HCT116 (cell line): ENCODE measurements around the gene CKB. TPM values are rescaled to one million over a fixed set of nuclear protein-coding genes. Genes with fewer than 3 reads are reported as not detected.

Source experiments
- ATAC-seq: fragments of 200-7000 bp; cut with Tn5 transposase; 2 replicates; pipeline ENCODE4 v1.9.1; 2020; ENCODE audit warnings: mild to moderate bottlenecking, moderate library complexity
- BruUV-seq: library from RNA; stranded (reverse); fragments of 400-500 nt; replicated peaks from 2 replicates; lab custom pipeline; 2021; lab: Mats Ljungman, UMichigan
- CTCF ChIA-PET: fragments of 300-600 bp; sonication (Branson Sonifier 250); formaldehyde crosslinking; loops from one replicate; lab custom pipeline; 2021; ENCODE audit warnings: antibody characterized with exemption; lab: Charles Lee
- POLR2A ChIA-PET: fragments of 300-600, 350-600 bp; sonication (Branson Sonifier 250); formaldehyde crosslinking; loops from one replicate; lab custom pipeline; 2021; ENCODE audit warnings: antibody characterized with exemption; lab: Charles Lee
- RAD21 ChIA-PET, 2 experiments: fragments of 300-600 bp; sonication (Branson Sonifier 250); formaldehyde crosslinking; loops; one replicate each; lab custom pipeline; 2023; ENCODE audit warnings: low total read pairs in 2 of 2; ENCODE audit not compliant: uncharacterized antibody in 2 of 2, unreplicated experiment in 2 of 2, low non-redundant PET in 1 of 2; lab: Charles Lee
- DNase-seq: peaks from one replicate; pipeline ENCODE4 v3.0.0-alpha.2; 2010; ENCODE audit warnings: low read depth, low spot score
- H2AFZ ChIP-seq: fragments of 200-600 bp; shearing (Covaris generic), sonication (generic); 2 replicates; pipeline ENCODE4 v1.6.1; 2017; ENCODE audit warnings: low read depth, mixed run types, mixed read lengths, antibody characterized with exemption, low read length; ENCODE audit not compliant: poor library complexity, severe bottlenecking
- H3K27ac ChIP-seq: 2 replicates; pipeline ENCODE4 v1.5.1; 2012; ENCODE audit warnings: low read depth, low read length
- H3K27me3 ChIP-seq: fragments of 200-600 bp; sonication (generic); 2 replicates; pipeline ENCODE4 v1.6.1; 2016; ENCODE audit warnings: mixed run types, low read length, mixed read lengths; ENCODE audit not compliant: insufficient read depth
- H3K36me3 ChIP-seq, 2 experiments: fragments of 200-500 bp in 1 of 2; fragments of 200-600 bp in 1 of 2; sonication (Bioruptor generic) in 1 of 2; sonication (generic) in 1 of 2; 2 replicates each; pipeline versions ENCODE4 v1.5.1 to v1.6.1; 2014 to 2016; ENCODE audit warnings: low read length in 2 of 2, inconsistent platforms in 1 of 2, mixed read lengths in 1 of 2, mixed run types in 1 of 2; ENCODE audit not compliant: insufficient read depth in 2 of 2, control insufficient read depth in 1 of 2
- H3K4me1 ChIP-seq, 2 experiments: fragments of 200-600 bp in 1 of 2; sonication (generic) in 1 of 2; 2 replicates each; pipeline versions ENCODE4 v1.5.1 to v1.6.1; 2012 to 2017; ENCODE audit warnings: low read length in 2 of 2, inconsistent platforms in 1 of 2, mild to moderate bottlenecking in 1 of 2, mixed read lengths in 1 of 2, mixed run types in 1 of 2, moderate library complexity in 1 of 2; ENCODE audit not compliant: insufficient read depth in 2 of 2, control insufficient read depth in 1 of 2
- H3K4me2 ChIP-seq: fragments of 200-600 bp; sonication (generic); 2 replicates; pipeline ENCODE4 v1.6.1; 2017; ENCODE audit warnings: mixed run types, low read length, mixed read lengths
- H3K4me3 ChIP-seq, 2 experiments: fragments of 200-600 bp in 1 of 2; sonication (generic) in 1 of 2; replicated peaks in 1 of 2; 2 replicates each; pipeline ENCODE4 v1.5.1; 2011 to 2016; ENCODE audit warnings: low read length in 2 of 2, control low read depth in 1 of 2, low read depth in 1 of 2, mild to moderate bottlenecking in 1 of 2, mixed read lengths in 1 of 2, mixed run types in 1 of 2
- H3K79me2 ChIP-seq: fragments of 200-600 bp; sonication (generic); 2 replicates; pipeline ENCODE4 v1.6.1; 2017; ENCODE audit warnings: mild to moderate bottlenecking, mixed run types, low read length, moderate library complexity, mixed read lengths; ENCODE audit not compliant: insufficient read depth
- H3K9ac ChIP-seq: fragments of 200-600 bp; sonication (generic); 2 replicates; pipeline ENCODE4 v1.6.1; 2016; ENCODE audit warnings: low read length, mixed read lengths
- H3K9me2 ChIP-seq: fragments of 200-600 bp; sonication (generic), shearing (Covaris generic); 2 replicates; pipeline ENCODE4 v1.6.1; 2017; ENCODE audit warnings: mixed run types, mild to moderate bottlenecking, moderate library complexity; ENCODE audit not compliant: insufficient read depth
- H3K9me3 ChIP-seq, 2 experiments: fragments of 200-500 bp in 1 of 2; fragments of 200-600 bp in 1 of 2; sonication (Bioruptor generic) in 1 of 2; sonication (generic) in 1 of 2; 2 replicates each; pipeline ENCODE4 v1.6.1; 2014 to 2017; ENCODE audit warnings: low read length in 2 of 2, mixed read lengths in 2 of 2, inconsistent platforms in 1 of 2, low read depth in 1 of 2, mild to moderate bottlenecking in 1 of 2, mixed run types in 1 of 2, moderate library complexity in 1 of 2; ENCODE audit not compliant: control insufficient read depth in 1 of 2, insufficient read depth in 1 of 2
- H4K20me1 ChIP-seq: fragments of 200-600 bp; sonication (generic), shearing (Covaris generic); 2 replicates; pipeline ENCODE4 v1.6.1; 2017; ENCODE audit warnings: mixed run types, mild to moderate bottlenecking, moderate library complexity; ENCODE audit not compliant: insufficient read depth
- CBX3 ChIP-seq: IDR thresholded peaks from 2 replicates; pipeline ENCODE4 v1.6.1; 2012; ENCODE audit warnings: low read depth
- EZH2 ChIP-seq: fragments of 200-600 bp; sonication (generic); IDR thresholded peaks from 2 replicates; pipeline ENCODE4 v1.6.1; 2017; ENCODE audit warnings: antibody characterized with exemption, mixed run types
- EZH2phosphoT487 ChIP-seq: fragments of 200-600 bp; IDR thresholded peaks from 2 replicates; pipeline ENCODE4 v1.6.1; 2018; ENCODE audit warnings: antibody characterized with exemption, borderline replicate concordance
- FOSL1 ChIP-seq: IDR thresholded peaks from 2 replicates; pipeline ENCODE4 v1.6.1; 2012; ENCODE audit warnings: low read depth
- JUND ChIP-seq: IDR thresholded peaks from 2 replicates; pipeline ENCODE4 v1.6.1; 2012
- POLR2A ChIP-seq: IDR thresholded peaks from 2 replicates; pipeline ENCODE4 v1.7.0; 2011; ENCODE audit warnings: borderline replicate concordance; ENCODE audit not compliant: insufficient read depth, insufficient read length; ENCODE audit errors: extremely low read depth
- POLR2AphosphoS5 ChIP-seq: IDR thresholded peaks from 2 replicates; pipeline ENCODE4 v1.6.1; 2011; ENCODE audit warnings: mild to moderate bottlenecking, low read depth, low read length, moderate library complexity
- RAD21 ChIP-seq: IDR thresholded peaks from 2 replicates; pipeline ENCODE4 v1.6.1; 2012; ENCODE audit warnings: low read depth, mild to moderate bottlenecking
- SIN3A ChIP-seq: IDR thresholded peaks from 2 replicates; pipeline ENCODE4 v1.6.1; 2012; ENCODE audit warnings: low read depth
- SP1 ChIP-seq: IDR thresholded peaks from 2 replicates; pipeline ENCODE4 v1.6.1; 2012; ENCODE audit warnings: low read depth
- TCF7L2 ChIP-seq: IDR thresholded peaks from 2 replicates; pipeline ENCODE4 v1.7.0; 2011; ENCODE audit warnings: borderline replicate concordance, inconsistent platforms; ENCODE audit not compliant: insufficient read depth, insufficient read length; ENCODE audit errors: extremely low read depth
- YY1 ChIP-seq: IDR thresholded peaks from 2 replicates; pipeline ENCODE4 v1.6.1; 2011; ENCODE audit warnings: low read length, low read depth, moderate library complexity, mild to moderate bottlenecking; ENCODE audit not compliant: insufficient replicate concordance; ENCODE audit errors: extremely low read depth
- ZFX ChIP-seq: fragments of 450-650 bp; IDR thresholded peaks from 2 replicates; pipeline ENCODE4 v1.6.1; 2017
- ZNF274 ChIP-seq: fragments of 200-500 bp; sonication (Bioruptor generic); IDR thresholded peaks from 2 replicates; pipeline ENCODE4 v1.6.1; 2014; ENCODE audit warnings: mild to moderate bottlenecking, low read depth, low read length, inconsistent platforms
- intact Hi-C: fragments of 100-400 bp; cut with micrococcal nuclease; formaldehyde crosslinking; loops from 2 replicates; pipeline ENCODE4 v1.10.0; 2022
- total RNA-seq: library from RNA; stranded (reverse); gene quantifications from one replicate; pipeline ENCODE4 v1.2.1, GENCODE V29; 2021; ENCODE audit not compliant: unreplicated experiment
- TF ChIP-seq, protein P1 (sequence below): IDR thresholded peaks from 2 replicates; pipeline ENCODE4 v1.6.1; 2012
- TF ChIP-seq, protein P2 (sequence below): IDR thresholded peaks from 2 replicates; pipeline ENCODE4 v1.6.1; 2011; ENCODE audit warnings: mild to moderate bottlenecking, low read length, moderate library complexity; ENCODE audit not compliant: insufficient replicate concordance; ENCODE audit errors: extremely low read depth
- TF ChIP-seq, protein P3 (sequence below): IDR thresholded peaks from 2 replicates; pipeline ENCODE4 v1.6.1; 2012; ENCODE audit warnings: low read depth
- TF ChIP-seq, protein P4 (sequence below), 3 experiments: fragments of 200-600 bp in 1 of 3; sonication (generic) in 1 of 3; IDR thresholded peaks in 2 of 3; conservative IDR thresholded peaks in 1 of 3; 2 replicates each; pipeline ENCODE4 v1.5.1; 2012 to 2017; ENCODE audit warnings: low read depth in 2 of 3, low read length in 2 of 3, antibody characterized with exemption in 1 of 3, borderline replicate concordance in 1 of 3, control low read depth in 1 of 3, mild to moderate bottlenecking in 1 of 3, mixed read lengths in 1 of 3, mixed run types in 1 of 3, moderate library complexity in 1 of 3; ENCODE audit not compliant: insufficient read depth in 1 of 3

The CKB gene
- total RNA-seq, 1 experiment from 2014 or later: 605 TPM

DNA sequence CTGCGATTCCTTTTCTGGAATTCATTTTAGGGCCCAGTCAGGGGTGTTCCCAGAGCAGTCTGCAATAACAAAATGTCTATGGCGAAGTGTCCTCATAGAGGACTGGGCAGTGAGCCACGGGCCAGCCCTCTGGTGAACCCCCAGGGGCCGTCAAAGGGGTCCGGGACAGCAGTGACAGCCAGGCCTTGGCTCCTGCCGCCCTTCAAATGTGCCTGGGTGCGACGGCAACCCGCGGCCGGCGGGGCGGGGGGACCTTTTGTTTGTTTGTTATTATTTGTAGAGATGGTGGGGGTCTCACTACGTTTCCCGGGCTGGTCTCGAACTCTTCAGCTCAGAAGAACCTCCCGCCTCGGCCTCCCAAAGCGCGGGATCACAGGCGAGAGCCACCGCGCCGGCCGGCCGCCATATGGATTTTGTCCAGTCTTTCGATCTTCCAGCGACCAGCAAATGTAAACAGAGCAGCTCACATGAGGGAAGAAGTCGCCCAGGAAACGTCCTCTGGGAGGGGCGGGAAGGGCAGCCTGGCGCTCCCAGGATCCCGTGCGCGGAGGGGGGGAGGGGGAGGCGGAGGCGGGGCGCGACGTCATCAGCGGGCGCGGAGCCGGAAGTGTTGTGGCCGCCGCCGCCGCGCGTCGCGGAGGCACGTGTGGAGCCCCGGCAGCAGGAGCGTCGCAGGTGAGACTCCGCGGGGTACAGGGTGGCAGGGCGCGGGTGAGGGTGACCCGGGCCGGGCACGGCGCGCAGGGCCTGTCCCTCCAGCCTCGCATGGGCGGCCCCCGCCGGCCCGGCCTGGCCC is 6.2 kb upstream of the CKB start, which contains the start of gene TRMT61A:
Gene TRMT61A (plus strand): TSS at position 610 of the 796 bp plus-strand sequence. CDS start 783 bp downstream, outside the sequence.
- ChIA-PET POLR2A (interaction anchor here (0.7 to 1.4 kb wide), 5 partner anchors 8 to 551 kb away, joined by 5 to 11 read pairs (median 6); no protein-coding TSS in a partner anchor), CTCF (interaction anchor here (0.9 to 2.9 kb wide), 2 partner anchors 10 to 12 kb away, joined by 7 to 16 read pairs; no protein-coding TSS in a partner anchor), RAD21 (interaction anchor here in 1 of 2 experiments (0.6 kb wide), 1 partner anchor 181 kb away, joined by 3 read pairs; no protein-coding TSS in a partner anchor)
- peaks cover 0 to 14% of the 10 kb centered on the region in 2 experiments; a peak in 2 of 4 replicates for H3K36me3 ChIP-seq
- H2AFZ ChIP-seq: no peak within 1 kb of the TSS
- DNase-seq: peak; percentile 62
- peaks cover 10 to 29% of the 10 kb centered on the region in 2 experiments; a peak in 3 of 4 replicates for H3K4me1 ChIP-seq
- H3K9me2 ChIP-seq: no peaks in the 10 kb centered on the region
- H3K9me3 ChIP-seq: no peaks in the 10 kb centered on the region
- no peaks in the 10 kb centered on the region for H3K27me3 ChIP-seq
- H3K79me2 ChIP-seq: peaks cover 30% of the 10 kb centered on the region
- intact Hi-C loops: no loop called here
- H3K27ac ChIP-seq: peak within 1 kb of the TSS; percentile 64
- BruUV-seq: TSS peak; percentile 89
- peak within 1 kb of the TSS; percentile 96 for H3K9ac ChIP-seq
- H3K4me3 ChIP-seq: peak within 1 kb of the TSS; percentile 85 to 97
- H3K4me2 ChIP-seq: peak within 1 kb of the TSS; percentile 96
- no peaks in the 10 kb centered on the region for H4K20me1 ChIP-seq
- peak; percentile 86 for ATAC-seq
- no peak for TF ChIP-seq FOSL1
- no peak for TF ChIP-seq SP1
- peak; percentile 19 for TF ChIP-seq YY1
- TF ChIP-seq EZH2phosphoT487: no peak
- TF ChIP-seq ZFX: 0 out of 2 replicates have a peak, but pooled peaks have one; percentile 41
- TF ChIP-seq, protein P1, sequence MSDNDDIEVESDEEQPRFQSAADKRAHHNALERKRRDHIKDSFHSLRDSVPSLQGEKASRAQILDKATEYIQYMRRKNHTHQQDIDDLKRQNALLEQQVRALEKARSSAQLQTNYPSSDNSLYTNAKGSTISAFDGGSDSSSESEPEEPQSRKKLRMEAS: no peak
- TF ChIP-seq, protein P2, sequence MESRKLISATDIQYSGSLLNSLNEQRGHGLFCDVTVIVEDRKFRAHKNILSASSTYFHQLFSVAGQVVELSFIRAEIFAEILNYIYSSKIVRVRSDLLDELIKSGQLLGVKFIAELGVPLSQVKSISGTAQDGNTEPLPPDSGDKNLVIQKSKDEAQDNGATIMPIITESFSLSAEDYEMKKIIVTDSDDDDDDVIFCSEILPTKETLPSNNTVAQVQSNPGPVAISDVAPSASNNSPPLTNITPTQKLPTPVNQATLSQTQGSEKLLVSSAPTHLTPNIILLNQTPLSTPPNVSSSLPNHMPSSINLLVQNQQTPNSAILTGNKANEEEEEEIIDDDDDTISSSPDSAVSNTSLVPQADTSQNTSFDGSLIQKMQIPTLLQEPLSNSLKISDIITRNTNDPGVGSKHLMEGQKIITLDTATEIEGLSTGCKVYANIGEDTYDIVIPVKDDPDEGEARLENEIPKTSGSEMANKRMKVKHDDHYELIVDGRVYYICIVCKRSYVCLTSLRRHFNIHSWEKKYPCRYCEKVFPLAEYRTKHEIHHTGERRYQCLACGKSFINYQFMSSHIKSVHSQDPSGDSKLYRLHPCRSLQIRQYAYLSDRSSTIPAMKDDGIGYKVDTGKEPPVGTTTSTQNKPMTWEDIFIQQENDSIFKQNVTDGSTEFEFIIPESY: no peak
- TF ChIP-seq ZNF274: no peak
- TF ChIP-seq, protein P3, sequence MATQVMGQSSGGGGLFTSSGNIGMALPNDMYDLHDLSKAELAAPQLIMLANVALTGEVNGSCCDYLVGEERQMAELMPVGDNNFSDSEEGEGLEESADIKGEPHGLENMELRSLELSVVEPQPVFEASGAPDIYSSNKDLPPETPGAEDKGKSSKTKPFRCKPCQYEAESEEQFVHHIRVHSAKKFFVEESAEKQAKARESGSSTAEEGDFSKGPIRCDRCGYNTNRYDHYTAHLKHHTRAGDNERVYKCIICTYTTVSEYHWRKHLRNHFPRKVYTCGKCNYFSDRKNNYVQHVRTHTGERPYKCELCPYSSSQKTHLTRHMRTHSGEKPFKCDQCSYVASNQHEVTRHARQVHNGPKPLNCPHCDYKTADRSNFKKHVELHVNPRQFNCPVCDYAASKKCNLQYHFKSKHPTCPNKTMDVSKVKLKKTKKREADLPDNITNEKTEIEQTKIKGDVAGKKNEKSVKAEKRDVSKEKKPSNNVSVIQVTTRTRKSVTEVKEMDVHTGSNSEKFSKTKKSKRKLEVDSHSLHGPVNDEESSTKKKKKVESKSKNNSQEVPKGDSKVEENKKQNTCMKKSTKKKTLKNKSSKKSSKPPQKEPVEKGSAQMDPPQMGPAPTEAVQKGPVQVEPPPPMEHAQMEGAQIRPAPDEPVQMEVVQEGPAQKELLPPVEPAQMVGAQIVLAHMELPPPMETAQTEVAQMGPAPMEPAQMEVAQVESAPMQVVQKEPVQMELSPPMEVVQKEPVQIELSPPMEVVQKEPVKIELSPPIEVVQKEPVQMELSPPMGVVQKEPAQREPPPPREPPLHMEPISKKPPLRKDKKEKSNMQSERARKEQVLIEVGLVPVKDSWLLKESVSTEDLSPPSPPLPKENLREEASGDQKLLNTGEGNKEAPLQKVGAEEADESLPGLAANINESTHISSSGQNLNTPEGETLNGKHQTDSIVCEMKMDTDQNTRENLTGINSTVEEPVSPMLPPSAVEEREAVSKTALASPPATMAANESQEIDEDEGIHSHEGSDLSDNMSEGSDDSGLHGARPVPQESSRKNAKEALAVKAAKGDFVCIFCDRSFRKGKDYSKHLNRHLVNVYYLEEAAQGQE: no peak
- TF ChIP-seq EZH2: no peak
- no peak for TF ChIP-seq JUND
- TF ChIP-seq SIN3A: no peak
- TF ChIP-seq, protein P4, sequence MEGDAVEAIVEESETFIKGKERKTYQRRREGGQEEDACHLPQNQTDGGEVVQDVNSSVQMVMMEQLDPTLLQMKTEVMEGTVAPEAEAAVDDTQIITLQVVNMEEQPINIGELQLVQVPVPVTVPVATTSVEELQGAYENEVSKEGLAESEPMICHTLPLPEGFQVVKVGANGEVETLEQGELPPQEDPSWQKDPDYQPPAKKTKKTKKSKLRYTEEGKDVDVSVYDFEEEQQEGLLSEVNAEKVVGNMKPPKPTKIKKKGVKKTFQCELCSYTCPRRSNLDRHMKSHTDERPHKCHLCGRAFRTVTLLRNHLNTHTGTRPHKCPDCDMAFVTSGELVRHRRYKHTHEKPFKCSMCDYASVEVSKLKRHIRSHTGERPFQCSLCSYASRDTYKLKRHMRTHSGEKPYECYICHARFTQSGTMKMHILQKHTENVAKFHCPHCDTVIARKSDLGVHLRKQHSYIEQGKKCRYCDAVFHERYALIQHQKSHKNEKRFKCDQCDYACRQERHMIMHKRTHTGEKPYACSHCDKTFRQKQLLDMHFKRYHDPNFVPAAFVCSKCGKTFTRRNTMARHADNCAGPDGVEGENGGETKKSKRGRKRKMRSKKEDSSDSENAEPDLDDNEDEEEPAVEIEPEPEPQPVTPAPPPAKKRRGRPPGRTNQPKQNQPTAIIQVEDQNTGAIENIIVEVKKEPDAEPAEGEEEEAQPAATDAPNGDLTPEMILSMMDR (IDR thresholded peaks at IDR 0.05 in 2 of 3, conservative IDR thresholded peaks at IDR 0.05 in 1 of 3; ENCODE audit: borderline replicate concordance in 1 of 3, insufficient read depth in 1 of 3, low read depth in 2 of 3, low read length in 2 of 3): no peak
- no peak for TF ChIP-seq POLR2A
- TF ChIP-seq CBX3: no peak
- no peak for TF ChIP-seq TCF7L2
- no peak for TF ChIP-seq RAD21
- TF ChIP-seq POLR2AphosphoS5: peak; percentile 70
